GM19023 (cell line): Measurements from ENCODE around the gene C11orf16.
A peak's percentile ranks its signal among the peaks of the same experiment; 100 is the strongest.
"Not testable (repeated sequence)": the region's sequence is repeated elsewhere in the genome, so short reads cannot be mapped to it uniquely, and the experiment has no call there.

Experiments used
- ATAC-seq: cut with Tn5 transposase; IDR thresholded peaks from one replicate; pipeline ENCODE4 v1.9.1; 2021; ENCODE audit warnings: mild to moderate bottlenecking, moderate library complexity; ENCODE audit not compliant: unreplicated experiment

Gene C11orf16

DNA sequence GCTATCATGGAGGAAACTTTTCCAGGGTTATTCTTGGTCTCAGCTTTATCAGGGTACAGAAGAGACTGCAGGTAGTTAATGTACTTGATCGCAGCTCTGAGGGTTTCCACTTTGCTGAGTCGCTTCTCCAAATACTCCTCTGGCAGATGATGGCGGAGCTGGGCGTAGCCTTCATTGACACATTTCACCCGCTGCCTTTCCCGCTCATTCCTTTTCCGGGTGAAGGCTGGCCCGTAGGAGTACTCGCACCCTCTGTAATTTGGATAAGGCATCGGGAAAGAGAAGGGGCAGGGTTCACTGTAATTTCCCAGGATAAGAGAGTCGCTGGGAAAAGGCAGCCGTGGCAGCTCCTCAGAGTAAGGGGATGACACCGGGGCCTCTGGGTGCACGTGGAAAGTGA, 4.9 kb upstream of the C11orf16 start:
- no peak for ATAC-seq

DNA sequence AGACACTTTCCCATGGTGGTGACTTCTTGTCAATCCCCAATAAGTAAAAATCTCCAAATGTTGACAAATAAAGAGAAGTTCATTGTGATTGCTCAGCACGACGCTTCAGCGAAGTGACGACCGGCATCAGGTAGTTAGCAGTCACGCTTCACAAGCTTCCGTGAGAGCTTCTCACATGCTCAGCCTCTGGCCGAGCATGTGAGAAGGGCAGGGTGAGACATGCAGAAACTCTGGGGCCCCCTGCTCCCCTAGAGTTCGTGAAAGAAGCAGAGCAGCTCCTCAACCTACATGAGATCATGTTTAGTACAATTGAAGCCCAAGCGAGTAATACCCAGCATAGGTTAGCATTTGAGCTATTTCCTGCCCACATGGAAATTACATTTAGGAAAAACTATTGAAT, 4.4 kb upstream of the C11orf16 start:
- ATAC-seq: no peak

DNA sequence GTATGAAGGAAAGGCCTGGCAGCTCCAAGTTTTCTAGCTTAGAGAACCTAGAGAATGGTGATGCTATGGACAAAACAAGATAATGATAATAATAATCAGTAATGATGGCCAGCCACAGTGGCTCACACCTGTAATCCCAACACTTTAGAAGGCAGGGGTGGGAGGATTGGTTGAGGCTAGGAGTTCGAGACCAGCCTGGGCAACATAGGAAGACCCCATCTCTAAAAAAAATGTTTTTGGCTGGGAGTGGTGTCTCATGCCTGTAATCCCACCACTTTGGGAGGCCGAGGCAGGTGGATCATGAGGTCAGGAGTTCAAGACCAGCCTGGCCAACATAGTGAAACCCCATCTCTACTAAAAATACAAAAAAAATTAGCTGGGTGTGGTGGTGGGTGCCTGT, 3.0 kb upstream of the C11orf16 start:
- ATAC-seq: not testable (repeated sequence)

DNA sequence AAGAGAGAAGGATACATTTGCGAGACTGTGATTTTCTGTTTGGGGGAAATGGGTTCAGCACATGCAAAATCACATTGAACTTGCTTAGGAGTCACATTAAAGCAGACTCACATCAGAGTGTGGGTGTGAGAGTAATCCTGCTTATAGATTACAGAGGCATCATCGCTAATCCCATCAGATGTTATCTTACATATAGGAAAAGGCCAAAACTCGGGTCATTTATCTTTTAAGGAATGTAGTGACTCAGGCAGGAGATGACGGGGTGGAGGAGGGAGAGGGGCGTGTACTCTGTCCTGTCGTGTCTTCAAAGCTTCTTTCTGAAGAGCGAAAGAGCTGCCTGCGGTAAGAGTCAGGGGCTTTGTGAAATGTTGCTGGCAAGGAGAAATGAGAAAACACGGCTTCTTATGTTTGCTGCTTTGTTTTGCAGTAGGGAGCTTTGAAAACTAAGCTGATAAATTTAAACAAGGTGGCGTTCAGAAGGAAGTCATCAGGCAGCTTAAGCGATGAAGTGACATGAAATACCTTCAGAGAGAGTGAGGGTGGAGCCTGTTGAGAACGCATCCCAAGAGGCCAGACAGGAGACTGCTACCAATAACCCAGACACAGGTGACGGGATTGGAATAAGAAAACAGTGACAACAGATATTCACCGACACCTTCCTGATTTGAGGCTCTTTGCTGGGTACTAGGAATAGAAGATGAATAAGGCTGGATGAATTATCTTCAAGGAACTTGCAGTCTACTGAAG, 2.2 kb upstream of the C11orf16 start:
- no peak for ATAC-seq

DNA sequence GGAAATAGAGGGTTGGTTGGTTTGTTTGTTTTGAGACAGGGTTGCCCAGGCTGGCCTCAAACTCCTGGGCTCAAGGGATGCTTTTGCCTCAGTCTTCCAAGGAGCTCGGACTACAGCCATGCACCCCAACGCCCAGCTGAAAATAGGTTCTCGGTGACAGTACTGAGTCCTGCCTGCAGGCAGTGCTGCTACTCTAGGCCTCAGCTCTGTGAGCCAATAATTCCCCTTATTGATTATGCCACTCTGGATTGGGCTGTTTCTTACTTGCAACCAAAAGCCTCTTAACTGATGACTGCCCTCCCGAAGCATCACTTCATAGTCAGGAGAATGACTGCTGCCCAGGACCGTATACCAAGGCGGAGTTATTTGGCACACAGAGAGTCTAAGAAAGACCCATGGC, 1.2 kb upstream of the C11orf16 start:
- ATAC-seq: no peak

DNA sequence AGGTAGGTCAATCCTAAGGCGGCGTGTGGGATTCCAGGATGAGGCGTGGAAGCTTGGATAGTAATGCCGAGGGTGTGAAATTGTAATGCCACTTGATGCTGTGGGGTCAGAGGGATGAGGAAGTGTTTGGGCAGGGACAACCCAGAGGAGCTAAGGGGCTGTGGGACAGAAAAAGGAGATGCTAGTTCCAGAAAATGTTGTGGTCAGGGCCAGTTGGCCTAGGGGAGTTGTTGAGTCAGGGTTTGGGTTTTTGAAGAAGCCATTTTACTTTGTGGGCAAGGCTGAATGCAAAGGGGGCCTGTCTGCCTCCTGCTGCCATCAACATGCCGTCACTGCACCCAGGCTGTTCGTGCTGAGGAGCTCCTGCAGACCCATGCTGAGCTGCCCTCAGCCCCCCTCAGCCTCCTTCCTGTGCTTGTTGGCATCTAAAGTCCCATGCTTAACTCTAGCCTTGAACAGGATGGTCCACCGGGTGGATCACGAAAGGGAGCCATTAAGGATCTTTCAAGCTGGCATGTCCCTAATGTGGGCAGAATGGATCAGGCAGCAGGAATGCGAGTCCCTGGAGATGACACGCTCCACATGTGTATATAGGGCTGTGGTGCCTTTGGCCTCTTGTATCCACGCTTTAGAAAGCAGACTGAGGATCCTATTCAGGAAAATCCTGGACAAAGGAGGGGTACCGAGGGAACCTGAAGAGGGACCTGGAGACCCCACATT, 2.1 kb downstream of the C11orf16 start:
- ATAC-seq: no peak

DNA sequence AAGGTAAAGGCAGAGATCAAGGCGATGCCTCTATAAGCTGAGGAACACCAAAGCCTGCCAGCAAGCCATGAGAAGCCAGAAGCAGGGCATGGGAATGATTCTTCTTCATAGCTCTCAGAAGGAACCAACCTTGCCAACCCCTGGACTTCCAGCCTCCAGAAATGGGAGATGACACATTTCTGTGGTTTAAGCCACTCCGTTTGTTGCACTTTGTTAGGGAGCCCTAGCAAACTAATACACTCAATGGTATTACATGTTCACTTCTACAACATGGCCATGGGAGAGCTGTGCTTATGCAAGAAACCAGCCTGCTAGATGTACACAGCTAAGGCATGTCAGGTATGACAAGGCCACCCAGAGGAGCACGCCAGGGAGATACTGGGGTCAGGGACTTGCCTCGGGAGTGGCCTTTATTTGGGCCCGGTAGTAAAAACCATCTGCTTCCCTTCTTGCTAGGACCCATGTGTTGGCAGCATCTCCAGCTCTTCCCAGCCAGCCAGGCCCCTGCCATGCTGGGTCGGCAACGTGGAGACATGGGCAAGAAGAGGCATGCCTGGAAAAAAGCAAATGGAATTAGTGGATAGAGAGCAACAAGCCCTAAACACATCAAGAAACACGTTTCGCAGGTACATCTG, 3.6 kb downstream of the C11orf16 start:
- ATAC-seq: no peak

DNA sequence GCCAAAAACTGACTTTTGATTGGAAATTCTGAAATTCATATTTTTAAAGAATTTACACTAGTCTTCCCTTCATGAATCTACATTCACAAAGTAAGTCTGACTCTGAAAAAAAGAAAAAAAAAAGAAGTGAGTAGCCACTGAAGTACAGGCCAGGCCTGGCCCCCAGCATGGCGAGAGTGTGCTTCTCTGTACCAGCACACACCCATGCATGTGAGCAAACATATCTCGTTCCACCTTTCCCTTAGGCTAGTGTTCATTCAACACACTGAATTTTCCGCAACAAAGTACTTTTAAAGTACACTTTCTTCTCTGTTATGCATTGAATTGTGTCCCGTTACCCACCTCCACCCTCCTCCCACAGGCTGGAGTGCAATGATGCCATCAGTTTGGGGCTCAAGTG, 4.5 kb downstream of the C11orf16 start:
- ATAC-seq: no peak

DNA sequence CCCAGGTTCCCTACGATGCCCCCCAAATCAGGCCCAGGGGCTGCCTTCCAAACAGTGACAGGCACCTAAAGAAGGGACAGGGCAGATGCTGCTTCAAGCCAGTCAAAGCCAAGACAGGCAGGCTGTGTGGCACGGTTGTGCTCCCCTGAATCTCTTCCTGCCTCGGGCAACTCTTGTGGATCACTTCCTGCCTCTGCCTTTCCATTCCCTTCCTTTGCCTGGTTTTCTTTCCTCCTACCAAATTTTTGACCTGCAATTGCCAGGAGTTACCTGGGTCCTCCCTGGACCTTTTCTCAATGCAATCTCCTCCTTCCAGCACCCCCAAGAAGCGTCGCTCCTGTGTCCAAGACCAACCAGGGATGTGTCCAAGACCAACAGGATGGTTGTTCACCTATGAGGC, 5.5 kb downstream of the C11orf16 start:
- no peak for ATAC-seq

DNA sequence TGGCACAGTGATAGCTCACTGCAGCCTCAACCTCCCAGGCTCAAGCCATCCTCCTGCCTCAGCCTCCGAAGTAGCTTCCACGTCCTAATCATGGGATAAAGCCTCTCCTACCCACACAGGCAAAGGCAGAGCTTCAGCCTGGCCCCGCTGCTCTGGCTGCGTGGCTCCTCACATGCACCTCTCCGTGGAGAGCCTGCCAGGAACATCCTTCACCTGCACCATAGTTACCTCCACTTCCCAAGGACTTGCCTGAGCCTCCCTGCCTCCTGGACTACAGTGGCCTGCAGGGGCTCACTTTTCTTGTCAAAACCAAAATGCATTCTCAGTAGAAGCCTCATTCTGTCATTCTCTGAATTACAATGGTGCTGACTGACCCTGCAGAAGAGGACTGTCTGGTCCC, 6.5 kb downstream of the C11orf16 start:
- ATAC-seq: no peak

DNA sequence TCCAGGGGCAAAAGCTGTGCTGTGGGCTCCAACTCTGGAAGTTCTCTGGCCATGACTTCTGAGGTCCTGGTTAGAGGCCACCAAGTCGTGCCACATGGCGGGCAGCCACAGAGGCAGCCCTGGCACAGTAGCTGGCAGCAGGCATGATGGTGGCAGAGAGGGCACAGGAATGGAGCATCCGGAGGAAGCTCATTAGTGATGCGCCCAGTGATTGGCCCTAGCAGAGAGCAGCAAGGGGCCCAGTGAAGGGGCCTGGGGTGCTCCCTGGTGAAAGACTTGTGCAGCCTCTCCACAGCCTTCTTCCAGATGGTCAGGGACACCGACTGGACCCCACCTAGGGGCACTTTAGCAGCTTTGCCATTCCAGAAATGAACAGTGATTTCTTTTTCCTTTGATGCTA, 7.0 kb downstream of the C11orf16 start:
- no peak for ATAC-seq

DNA sequence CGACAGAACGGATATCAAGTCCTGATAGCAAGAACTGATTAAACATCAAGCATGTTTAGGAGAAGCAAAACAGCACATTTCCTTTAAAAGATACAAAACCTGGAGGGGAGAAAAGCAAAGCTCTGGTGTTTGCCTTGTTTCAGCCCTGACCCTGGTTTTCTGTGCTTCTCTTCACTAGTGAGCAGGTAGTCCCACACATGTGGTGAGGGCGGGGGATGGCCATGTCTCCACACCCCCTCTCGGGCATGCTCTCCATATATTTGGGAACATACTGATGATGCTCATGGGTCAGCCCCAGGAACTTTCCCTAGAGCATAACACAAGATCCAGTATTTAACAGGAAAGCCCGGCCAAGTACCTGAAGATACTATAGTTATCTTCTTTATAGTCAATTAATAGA, 10.1 kb downstream of the C11orf16 start:
- ATAC-seq: no peak

DNA sequence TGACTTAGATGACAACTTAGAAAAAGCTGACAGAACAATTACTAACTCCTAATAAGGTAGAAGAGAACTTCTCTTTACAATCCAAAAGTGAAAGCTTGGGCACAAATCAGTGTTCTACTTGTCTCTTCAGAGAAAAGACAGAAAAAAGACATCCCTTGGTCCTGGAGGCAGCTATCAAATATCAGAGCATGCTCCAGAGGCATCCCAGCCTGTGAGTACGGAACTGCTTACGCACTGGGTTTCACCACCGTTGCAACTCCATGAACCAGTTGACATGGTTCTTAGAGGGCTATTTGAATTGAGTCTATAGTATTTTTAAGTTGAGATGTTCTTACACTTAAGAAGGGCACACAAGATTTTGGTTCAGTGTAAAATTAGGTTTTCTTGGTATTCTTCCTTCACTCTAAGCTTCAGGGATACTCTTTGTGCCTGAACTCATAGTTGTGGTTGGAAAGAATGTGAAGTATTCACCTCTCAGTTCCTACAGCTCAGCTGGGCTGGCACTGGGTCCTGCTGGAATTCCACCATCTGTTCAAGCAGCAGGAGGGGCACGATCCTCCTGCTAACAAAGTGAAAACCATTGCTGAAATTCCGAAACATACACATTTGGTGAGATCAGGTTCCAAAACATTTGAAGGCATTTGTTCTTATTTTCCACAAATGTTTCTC, 15.5 kb downstream of the C11orf16 start:
- no peak for ATAC-seq

DNA sequence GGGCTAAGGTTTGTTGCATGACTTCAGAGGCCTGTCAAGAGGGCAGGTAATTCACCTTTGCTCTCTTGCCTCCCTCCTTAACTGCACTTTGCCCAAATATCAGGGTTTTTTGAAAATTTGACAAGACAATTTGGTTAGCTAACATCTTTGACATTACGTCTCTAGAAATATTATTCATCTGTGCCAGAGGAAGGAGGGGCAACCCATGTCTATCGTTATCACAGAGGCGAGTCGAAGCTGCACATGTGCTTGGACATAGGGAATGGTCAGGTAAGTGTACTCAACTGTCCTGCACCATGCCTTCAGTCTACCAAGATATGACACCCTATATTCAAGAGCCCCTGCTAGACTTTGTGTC, 18.1 kb downstream of the C11orf16 start:
- ATAC-seq: no peak

DNA sequence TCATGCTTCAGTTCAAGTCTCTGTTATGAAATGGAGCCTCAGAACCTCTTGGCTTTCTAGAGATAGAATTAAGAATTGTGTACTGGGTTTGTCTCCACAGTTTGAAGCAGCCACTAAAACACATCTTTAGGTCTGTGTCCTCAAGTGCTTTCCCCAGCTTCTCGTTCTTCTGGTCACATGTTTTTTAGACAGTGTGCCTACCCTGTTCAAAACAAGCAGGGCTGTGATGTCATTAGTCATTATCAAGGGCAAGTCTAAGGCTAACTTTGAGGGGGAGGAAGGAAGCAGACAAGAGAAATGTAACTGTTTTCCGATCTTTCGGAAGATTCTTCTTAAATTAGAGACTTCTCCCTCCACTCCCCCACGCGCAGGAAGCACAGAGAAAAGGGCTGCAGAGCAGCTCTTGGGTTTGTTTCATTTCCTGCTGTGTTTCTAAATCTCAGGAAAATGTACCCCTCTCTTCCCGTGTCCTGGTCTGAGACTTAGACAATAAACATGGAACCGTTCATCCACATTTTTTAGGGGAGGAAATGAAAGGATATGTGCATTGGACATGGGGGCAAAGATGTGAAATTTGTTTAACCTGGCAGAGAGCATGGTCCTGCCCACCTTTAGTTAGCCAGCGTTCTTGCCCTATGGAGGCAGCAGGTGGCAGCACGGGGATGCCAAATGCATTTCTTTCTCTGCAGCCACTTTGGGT, 18.6 kb downstream of the C11orf16 start:
- ATAC-seq: no peak

DNA sequence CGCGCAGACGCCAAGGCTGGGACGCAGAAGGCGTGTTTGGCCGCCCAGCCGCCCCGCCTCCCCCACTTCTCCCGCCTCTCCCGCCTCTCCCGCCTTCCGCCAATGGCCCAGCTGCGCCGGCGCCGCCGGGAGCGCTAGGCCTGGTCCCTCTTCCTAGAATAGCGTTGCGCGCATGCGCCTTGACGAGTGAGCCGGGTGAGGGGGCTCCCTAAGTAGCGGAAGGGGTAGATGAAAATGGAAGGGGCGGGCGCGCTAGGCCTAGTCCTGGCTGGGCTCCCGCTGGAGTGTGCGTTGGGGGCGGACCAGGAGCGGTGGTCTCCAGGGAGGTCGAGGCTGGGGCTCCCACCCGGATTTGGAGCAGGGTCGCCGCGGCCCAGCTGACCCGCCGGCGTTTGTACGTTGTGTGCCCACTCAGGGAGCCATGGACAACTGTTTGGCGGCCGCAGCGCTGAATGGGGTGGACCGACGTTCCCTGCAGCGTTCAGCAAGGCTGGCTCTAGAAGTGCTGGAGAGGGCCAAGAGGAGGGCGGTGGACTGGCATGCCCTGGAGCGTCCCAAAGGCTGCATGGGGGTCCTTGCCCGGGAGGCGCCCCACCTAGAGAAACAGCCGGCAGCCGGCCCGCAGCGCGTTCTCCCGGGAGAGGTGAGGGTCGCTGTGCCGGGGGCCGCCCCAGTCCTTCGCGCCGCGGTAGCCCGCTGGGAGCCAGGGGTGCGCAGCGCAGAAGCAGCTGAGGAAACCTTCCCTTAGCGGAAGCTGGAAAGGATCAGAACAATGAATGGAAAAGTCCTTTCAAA, 21.5 kb downstream of the C11orf16 start, which contains the start of gene AKIP1:
AKIP1 (plus strand) TSS at position 161 of the 795 bp plus-strand sequence; CDS start at position 422, 261 bp downstream.
- peak; percentile 88 for ATAC-seq

DNA sequence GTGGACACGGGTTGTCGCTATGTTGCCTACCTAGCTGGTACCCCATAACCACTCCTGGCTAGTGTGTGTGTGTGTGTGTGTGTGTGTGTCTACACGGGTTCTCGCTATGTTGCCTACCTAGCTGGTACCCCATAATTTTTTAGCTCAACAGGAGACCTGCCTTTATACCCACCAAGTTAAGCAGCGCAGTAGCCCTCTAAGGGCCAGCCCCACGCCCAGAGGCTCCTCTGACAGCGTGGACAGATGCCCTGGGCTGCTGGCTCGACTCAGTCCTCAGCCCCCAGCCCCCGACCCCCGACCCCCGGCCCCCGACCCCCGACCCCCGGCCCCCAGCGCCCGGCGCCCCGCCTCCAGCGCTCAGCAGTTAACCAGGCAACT, 22.1 kb downstream of the C11orf16 start:
- peak; percentile 20 for ATAC-seq

DNA sequence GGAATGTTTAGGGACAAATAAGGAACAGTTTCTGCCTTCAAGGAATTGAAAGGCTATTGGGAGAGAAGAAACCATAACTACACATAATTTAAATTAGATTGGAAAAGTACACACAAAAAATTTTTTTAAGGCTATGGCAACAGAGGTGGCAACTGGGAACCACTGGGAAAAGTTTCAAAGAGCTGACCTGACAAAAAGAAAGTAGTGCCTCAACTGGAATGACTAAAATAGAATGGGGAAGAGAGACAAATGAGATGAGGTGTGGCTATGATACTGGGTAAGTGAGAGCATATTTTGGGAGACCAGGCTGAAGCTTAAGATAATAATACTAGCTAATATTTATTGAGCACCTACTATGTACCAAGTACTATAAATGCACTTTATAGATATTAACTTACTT, 24.6 kb downstream of the C11orf16 start:
- no peak for ATAC-seq

DNA sequence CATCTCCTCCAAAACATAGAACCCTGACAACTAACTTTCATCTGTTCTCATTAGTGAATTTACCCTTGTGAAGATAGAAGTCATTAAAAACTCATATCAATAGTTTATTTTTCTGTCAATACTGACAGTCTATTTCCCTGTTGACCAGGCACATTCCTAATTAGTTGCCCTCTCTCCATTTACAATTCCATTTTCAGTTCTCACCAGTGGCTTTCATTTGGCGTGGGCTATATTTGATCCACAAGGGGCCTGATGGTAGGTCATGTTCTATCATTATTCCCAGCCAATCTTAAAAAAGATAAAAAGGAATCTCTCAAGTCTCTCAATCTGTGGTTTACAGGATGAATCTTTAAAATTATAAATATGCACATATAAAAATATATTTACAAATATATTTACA, 25.6 kb downstream of the C11orf16 start:
- no peak for ATAC-seq

DNA sequence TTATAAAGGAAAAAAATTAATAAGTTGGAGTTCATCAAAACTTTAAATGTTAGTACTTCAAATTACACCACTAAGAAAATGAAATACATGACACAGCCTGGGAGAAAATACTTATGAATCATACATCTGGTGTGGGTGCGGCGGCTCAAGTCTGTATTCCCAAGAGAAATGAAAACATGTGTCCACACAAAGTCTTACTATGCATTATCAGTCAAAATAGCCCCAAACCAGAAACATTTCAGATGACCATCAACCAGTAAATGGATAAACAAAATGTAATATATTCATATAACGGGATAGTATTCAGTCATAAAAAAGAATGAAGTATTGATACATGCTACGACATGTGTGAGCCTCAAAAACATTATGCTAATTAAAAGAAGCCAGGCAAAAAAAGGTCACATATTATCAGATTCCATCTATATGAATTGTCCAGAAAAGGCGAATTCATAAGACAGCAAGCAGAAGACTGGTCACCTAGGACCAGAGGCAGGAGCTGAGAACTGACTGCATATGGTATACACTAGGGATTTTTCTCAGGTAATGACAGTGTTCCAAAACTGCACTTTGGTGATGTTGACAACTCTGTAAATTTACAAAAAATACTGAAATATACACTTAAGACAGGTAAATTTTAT, 27.1 kb downstream of the C11orf16 start:
- no peak for ATAC-seq
